GM06990 (cell line): ENCODE results near the gene DKC1.

Experiments
- DNase-seq: peaks from one replicate; pipeline ENCODE4 v3.0.0-alpha.2; 2011; ENCODE audit not compliant: insufficient read length; ENCODE audit errors: extremely low read depth
- H3K27me3 ChIP-seq: replicated peaks from 2 replicates; pipeline ENCODE4 v1.6.0; 2011; ENCODE audit warnings: low read length; ENCODE audit not compliant: control insufficient read depth, insufficient read depth
- H3K36me3 ChIP-seq: 2 replicates; pipeline ENCODE4 v1.5.1; 2011; ENCODE audit warnings: low read length; ENCODE audit not compliant: control insufficient read depth, insufficient read depth
- H3K4me3 ChIP-seq: replicated peaks from 2 replicates; pipeline ENCODE4 v1.5.1; 2011; ENCODE audit warnings: low read depth, mild to moderate bottlenecking, control low read depth, low read length
- TF ChIP-seq, protein P1 (sequence below): IDR thresholded peaks from 2 replicates; pipeline ENCODE4 v1.5.1; 2011; ENCODE audit warnings: low read length, control low read depth, mild to moderate bottlenecking, inconsistent platforms; ENCODE audit not compliant: insufficient read depth, poor library complexity, severe bottlenecking

The DKC1 gene

DNA sequence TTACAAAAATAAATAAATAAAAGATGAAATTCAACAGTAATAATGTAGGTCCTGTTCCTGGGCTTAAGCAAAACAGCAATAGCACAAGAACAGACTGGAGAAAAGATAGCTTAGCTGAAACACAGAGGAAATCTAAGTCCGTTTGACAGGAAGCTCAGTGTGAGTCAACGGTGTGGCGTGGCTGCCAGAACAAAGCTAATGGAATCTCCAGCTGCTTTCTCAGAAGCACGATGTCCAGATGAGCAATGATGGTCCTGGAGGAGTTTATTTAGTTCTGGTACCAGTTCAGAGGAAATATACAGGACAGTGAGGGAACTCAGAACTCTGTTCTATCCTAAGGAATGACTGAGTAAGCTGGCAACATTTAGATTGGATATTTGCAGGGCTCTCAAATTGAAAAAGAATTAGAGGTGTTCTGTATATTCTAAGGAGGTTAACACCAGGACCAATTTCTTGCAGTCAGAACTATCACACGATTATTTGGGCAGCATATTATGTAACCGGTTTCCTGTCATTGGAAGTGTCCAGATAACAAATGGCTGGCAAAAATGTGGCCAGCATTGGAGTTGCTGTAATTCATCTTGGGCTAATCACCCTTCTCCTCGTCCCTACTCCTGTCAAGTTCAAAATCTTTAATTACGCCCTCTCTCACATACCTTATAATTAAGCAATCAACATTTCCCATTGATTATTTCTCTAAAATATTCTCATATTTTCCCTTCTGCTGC, 24.5 kb upstream of the DKC1 start:
- Histone ChIP-seq H3K36me3 (no peaks in the 10 kb centered on the region), H3K4me3 (no peak overlapping the region), H3K27me3 (no peaks in the 10 kb centered on the region)
- TF ChIP-seq, protein P1, sequence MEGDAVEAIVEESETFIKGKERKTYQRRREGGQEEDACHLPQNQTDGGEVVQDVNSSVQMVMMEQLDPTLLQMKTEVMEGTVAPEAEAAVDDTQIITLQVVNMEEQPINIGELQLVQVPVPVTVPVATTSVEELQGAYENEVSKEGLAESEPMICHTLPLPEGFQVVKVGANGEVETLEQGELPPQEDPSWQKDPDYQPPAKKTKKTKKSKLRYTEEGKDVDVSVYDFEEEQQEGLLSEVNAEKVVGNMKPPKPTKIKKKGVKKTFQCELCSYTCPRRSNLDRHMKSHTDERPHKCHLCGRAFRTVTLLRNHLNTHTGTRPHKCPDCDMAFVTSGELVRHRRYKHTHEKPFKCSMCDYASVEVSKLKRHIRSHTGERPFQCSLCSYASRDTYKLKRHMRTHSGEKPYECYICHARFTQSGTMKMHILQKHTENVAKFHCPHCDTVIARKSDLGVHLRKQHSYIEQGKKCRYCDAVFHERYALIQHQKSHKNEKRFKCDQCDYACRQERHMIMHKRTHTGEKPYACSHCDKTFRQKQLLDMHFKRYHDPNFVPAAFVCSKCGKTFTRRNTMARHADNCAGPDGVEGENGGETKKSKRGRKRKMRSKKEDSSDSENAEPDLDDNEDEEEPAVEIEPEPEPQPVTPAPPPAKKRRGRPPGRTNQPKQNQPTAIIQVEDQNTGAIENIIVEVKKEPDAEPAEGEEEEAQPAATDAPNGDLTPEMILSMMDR, result no peak
- no peak for DNase-seq

DNA sequence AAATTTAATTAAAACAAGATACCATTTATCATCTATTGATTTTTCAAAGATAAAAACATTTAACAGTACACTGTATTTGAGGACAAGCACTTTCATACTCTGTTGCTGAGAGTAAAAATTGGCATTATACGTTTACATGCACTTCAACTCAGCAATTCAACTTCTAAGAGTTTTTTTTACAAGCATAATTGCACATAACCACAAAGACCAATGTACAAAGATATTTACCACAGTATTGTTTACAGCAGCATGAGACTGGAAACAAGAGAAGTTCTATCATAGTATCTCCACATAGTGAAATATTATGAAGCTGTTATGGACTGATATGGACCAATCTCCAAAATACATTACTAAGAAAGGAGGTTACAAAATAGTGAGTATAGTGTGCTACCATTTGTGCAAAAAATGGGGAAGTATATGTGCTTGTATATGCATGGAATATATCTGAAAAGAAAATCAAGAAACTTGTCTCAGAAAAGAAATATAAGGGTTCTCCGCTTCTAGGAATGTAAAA, 22.7 kb upstream of the DKC1 start:
- no peaks in the 10 kb centered on the region for H3K27me3 ChIP-seq
- TF ChIP-seq, protein P1, result no peak
- DNase-seq, result no peak
- no peaks in the 10 kb centered on the region for H3K36me3 ChIP-seq
- H3K4me3 ChIP-seq, result no peak overlapping the region

DNA sequence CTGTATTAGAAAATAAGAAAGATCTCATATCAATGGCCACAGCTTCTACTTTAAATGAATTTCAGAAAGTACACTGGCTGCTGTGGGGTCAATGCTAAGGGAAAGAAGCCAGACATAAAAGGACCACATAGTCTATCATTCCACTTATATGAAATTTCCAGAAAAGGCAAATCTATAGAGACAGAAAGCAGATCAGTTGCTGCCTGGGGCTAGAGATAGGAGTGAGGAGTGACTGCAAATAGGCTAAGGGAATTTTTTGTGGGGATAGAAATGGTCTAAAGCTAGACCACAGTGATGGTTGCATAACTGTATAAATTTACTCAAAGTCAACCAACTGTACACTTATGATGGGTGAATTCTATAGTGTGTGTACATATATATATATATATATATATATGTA, 20.1 kb upstream of the DKC1 start:
- TF ChIP-seq, protein P1, result no peak
- Histone ChIP-seq H3K4me3 (no peak overlapping the region), H3K36me3 (no peaks in the 10 kb centered on the region), H3K27me3 (no peaks in the 10 kb centered on the region)
- DNase-seq, result no peak

DNA sequence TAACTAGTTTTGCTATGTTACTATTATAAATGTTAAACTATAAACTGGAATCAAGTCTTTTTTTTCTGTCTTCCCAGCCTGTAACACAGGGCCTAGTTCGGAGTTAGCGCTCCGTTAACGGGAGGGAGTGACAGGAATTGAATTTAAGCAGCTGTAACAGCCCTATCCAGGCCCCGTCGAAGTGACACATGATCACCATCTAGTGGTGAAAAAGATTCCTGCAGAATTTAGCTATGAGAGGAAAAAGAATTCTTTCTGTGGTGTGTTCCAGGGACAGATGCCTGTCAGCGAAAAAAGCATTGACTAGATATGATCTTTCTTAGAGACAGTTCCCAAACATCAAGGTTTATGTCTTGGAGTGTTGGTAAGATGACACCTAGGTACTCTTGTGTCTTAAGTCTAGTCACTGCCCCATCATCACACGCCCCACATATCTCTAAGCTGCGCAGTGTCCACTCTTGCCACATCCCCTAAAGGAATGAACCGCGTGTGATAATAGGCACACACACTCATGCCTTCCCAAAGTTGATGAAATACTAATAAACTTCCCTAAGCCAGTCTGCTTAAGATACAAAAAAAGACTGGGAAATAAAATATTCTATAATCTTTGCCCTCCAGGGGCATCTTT, 13.8 kb upstream of the DKC1 start:
- no peak overlapping the region for H3K4me3 ChIP-seq
- no peak for DNase-seq
- TF ChIP-seq, protein P1, result peak; percentile 64
- H3K36me3 ChIP-seq, result no peaks in the 10 kb centered on the region
- H3K27me3 ChIP-seq, result no peaks in the 10 kb centered on the region

DNA sequence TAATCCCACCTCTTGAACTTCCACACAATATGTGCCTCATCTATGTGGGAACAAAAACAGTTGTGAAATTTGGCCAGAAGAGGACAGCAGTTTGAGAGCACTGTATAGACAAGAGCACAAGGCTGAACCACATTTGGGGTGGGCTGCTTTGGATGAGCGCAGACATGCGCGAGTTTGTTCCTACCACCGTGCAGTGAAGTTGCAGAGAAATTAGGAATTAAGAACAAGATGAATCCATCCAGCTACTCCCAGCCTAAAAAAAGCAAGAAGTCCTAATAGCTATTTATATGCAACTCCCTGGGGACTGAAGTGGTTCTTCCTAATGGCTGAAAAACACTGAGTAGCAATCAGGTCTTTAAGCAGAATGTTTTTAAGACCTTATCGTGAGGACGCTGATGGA, 12.8 kb upstream of the DKC1 start:
- TF ChIP-seq, protein P1, result no peak
- no peaks in the 10 kb centered on the region for H3K36me3 ChIP-seq
- no peak for DNase-seq
- H3K27me3 ChIP-seq, result no peaks in the 10 kb centered on the region
- no peak overlapping the region for H3K4me3 ChIP-seq
